ENCODE data around the gene LRP1B. TPM values are rescaled to one million over a fixed set of nuclear protein-coding genes. Genes with fewer than 3 reads are reported as not detected.

LRP1B gene
- total and polyA plus RNA-seq, 5 donors from 2014 or later: not detected

DNA sequence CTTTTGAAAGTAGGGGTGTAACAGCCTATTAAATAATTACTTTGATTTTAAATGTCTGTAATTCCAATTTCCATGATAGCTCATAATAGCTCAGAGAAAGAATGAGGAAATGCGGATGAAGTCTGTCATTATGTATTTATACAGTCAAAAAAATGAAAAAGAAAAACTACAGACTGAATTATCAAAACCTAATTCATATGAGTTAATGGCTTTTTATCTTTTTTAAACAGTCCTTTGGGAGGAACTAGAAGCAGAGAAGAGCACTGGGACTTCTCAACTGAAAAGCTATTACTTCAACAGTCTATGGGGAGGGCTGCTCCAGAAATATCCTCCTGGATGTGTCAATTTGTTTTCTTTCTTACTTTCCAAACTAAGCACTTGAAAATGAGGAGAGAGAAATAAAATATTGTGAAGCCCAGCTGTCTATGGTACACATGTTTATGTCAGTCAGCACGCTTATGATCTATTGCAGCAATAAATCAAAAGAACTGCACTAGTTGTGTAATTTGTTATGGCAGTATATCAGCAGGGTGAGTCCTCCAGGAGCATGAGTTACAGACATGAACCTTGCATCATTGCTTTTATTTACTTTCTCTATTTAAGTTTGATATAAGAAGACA, 1550.2 kb downstream of the LRP1B start:
- no peaks in the 10 kb centered on the region for H3K36me3 Mint-ChIP-seq
- H3K4me1 Mint-ChIP-seq: no peaks in the 10 kb centered on the region
- no peak for DNase-seq
- H3K27me3 ChIP-seq (ENCODE audit: control insufficient read depth, insufficient read depth, low read length): no peaks in the 10 kb centered on the region
- no peaks in the 10 kb centered on the region for H3K4me1 ChIP-seq (ENCODE audit: control insufficient read depth, insufficient read depth, low read length, poor library complexity, severe bottlenecking)
- peaks cover 4% of the 10 kb centered on the region in 2 experiments for H3K9me3 ChIP-seq (ENCODE audit: control insufficient read depth in 2 of 2, low read length in 2 of 2)
- H3K27me3 Mint-ChIP-seq: no peaks in the 10 kb centered on the region
- ATAC-seq (ENCODE audit: low read depth in 2 of 2): no peak
- H3K27ac ChIP-seq (ENCODE audit: insufficient read depth, low read length, poor library complexity, severe bottlenecking): no peak overlapping the region
- H3K9me3 Mint-ChIP-seq: peaks cover 2 to 24% (median 7%) of the 10 kb centered on the region in 7 donors
- no peaks in the 10 kb centered on the region for H3K36me3 ChIP-seq (ENCODE audit: control insufficient read depth, insufficient read depth, low read length)
- H3K4me3 Mint-ChIP-seq: no peak overlapping the region
- H3K27ac Mint-ChIP-seq: no peak overlapping the region
- H3K4me3 ChIP-seq (ENCODE audit: low read depth, low read length): no peak overlapping the region

DNA sequence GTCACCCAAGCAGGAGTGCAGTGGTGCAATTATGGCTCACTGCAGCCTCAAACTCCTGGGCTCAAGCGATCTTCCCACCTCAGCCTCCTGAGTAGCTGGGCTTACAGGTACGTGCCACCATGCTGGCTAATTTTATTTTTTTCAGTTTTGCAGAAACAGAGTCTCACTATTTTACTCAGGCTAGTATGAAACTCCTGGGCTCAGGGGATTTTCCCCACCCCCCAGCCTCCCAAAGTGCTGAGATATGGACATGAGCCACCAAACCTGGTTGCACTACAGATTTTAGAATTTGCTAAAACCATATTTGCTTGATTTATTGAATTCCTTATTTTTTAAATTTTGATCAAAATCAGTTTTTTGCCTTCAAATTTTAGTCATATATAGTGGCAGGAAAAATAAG, 1553.4 kb downstream of the LRP1B start:
- no peak overlapping the region for H3K4me3 Mint-ChIP-seq
- H3K27ac Mint-ChIP-seq: no peak overlapping the region
- peaks cover 2 to 34% (median 10%) of the 10 kb centered on the region in 7 donors for H3K9me3 Mint-ChIP-seq

DNA sequence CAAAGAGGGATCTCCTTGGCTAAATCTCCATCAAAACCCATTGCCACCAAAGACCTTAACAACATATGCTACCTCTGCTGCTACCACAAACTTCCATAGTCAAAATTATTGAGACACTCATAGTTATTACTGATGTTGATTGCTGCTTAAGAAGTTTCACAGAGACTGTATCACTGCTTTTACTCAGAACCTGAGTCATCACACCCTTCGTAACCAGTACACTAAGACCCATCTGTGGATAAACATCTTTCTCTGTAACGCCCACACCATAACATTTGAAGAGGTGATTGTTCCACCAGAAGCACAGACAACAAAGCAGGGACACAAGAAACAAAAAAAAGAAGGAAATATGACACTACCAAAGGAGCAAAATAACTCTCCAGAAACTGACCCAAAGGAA, 1563.1 kb downstream of the LRP1B start:
- Mint-ChIP-seq H3K4me1 (no peaks in the 10 kb centered on the region), H3K36me3 (no peaks in the 10 kb centered on the region), H3K27ac (no peak overlapping the region), H3K9me3 (peaks cover 0 to 36% (median 2%) of the 10 kb centered on the region in 7 donors), H3K4me3 (no peak overlapping the region), H3K27me3 (no peaks in the 10 kb centered on the region)
- Histone ChIP-seq H3K4me3 (ENCODE audit: low read depth, low read length) (no peak overlapping the region), H3K36me3 (ENCODE audit: control insufficient read depth, insufficient read depth, low read length) (no peaks in the 10 kb centered on the region), H3K27ac (ENCODE audit: insufficient read depth, low read length, poor library complexity, severe bottlenecking) (no peak overlapping the region), H3K27me3 (ENCODE audit: control insufficient read depth, insufficient read depth, low read length) (no peaks in the 10 kb centered on the region), H3K9me3 (ENCODE audit: control insufficient read depth in 2 of 2, low read length in 2 of 2) (peaks cover 5 to 10% of the 10 kb centered on the region in 2 experiments), H3K4me1 (ENCODE audit: control insufficient read depth, insufficient read depth, low read length, poor library complexity, severe bottlenecking) (no peaks in the 10 kb centered on the region)
- ATAC-seq (ENCODE audit: low read depth in 2 of 2) (no peak), DNase-seq (no peak)

More for the DNA sequence above, 1553.4 kb downstream of the LRP1B start:
- Histone ChIP-seq H3K27me3 (ENCODE audit: control insufficient read depth, insufficient read depth, low read length) (no peaks in the 10 kb centered on the region), H3K4me3 (ENCODE audit: low read depth, low read length) (no peak overlapping the region), H3K4me1 (ENCODE audit: control insufficient read depth, insufficient read depth, low read length, poor library complexity, severe bottlenecking) (no peaks in the 10 kb centered on the region), H3K27ac (ENCODE audit: insufficient read depth, low read length, poor library complexity, severe bottlenecking) (no peak overlapping the region), H3K36me3 (ENCODE audit: control insufficient read depth, insufficient read depth, low read length) (no peaks in the 10 kb centered on the region), H3K9me3 (ENCODE audit: control insufficient read depth in 2 of 2, low read length in 2 of 2) (peaks cover 0 to 4% of the 10 kb centered on the region in 2 experiments)
- no peaks in the 10 kb centered on the region for H3K4me1 Mint-ChIP-seq
- DNase-seq (no peak), ATAC-seq (ENCODE audit: low read depth in 2 of 2) (no peak)
- no peaks in the 10 kb centered on the region for H3K36me3 Mint-ChIP-seq
- H3K27me3 Mint-ChIP-seq: no peaks in the 10 kb centered on the region

DNA sequence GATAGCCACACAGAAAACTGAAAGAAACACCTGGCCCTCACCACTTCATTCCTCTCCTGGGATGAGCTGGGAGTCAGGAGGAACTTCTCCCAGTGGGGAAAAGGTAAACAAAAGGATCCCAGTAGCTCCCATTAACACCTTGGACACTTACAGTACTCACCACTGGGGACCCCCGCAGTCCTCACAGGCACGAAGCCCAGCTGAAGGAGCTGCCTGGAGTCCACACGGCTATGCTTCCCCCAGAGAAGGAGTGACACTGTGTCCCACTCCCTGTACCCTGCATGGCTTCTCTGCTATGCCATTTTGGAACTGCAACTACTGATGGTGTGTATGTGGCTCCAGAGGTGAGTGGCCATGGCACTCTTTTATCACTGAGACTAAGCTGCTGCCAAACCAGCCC, 1565.1 kb downstream of the LRP1B start:
- Mint-ChIP-seq H3K4me3 (no peak overlapping the region), H3K27me3 (no peaks in the 10 kb centered on the region), H3K4me1 (no peaks in the 10 kb centered on the region), H3K36me3 (no peaks in the 10 kb centered on the region), H3K27ac (no peak overlapping the region), H3K9me3 (peaks cover 0 to 34% (median 0%) of the 10 kb centered on the region in 7 donors)
- Histone ChIP-seq H3K9me3 (ENCODE audit: control insufficient read depth in 2 of 2, low read length in 2 of 2) (peaks cover 5 to 10% of the 10 kb centered on the region in 2 experiments), H3K4me3 (ENCODE audit: low read depth, low read length) (no peak overlapping the region), H3K4me1 (ENCODE audit: control insufficient read depth, insufficient read depth, low read length, poor library complexity, severe bottlenecking) (no peaks in the 10 kb centered on the region), H3K36me3 (ENCODE audit: control insufficient read depth, insufficient read depth, low read length) (no peaks in the 10 kb centered on the region), H3K27ac (ENCODE audit: insufficient read depth, low read length, poor library complexity, severe bottlenecking) (no peak overlapping the region), H3K27me3 (ENCODE audit: control insufficient read depth, insufficient read depth, low read length) (no peaks in the 10 kb centered on the region)
- DNase-seq (no peak), ATAC-seq (ENCODE audit: low read depth in 2 of 2) (no peak)

DNA sequence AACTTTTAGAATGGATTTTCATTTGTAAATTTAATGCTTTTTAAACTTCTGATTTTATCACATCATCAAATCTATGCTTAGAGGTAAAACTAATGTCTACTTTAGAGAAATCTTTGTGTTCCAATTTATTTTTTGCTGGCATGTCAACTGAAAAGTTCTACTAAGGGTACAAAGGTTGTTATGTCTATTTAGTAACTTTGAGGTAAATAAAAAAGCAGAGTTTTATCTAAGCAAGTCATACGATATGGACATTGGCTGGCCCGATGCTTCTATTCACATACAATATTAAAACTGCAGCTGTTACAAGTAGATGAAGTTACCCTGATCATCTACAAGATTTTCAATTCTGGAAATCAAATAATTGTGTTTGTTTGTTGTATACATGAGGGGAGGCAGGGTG, 1575.1 kb downstream of the LRP1B start:
- no peaks in the 10 kb centered on the region for H3K27me3 ChIP-seq (ENCODE audit: control insufficient read depth, insufficient read depth, low read length)
- Mint-ChIP-seq H3K27ac (no peak overlapping the region), H3K4me3 (no peak overlapping the region), H3K4me1 (no peaks in the 10 kb centered on the region), H3K9me3 (peaks cover 0 to 22% (median 7%) of the 10 kb centered on the region in 7 donors), H3K36me3 (no peaks in the 10 kb centered on the region), H3K27me3 (no peaks in the 10 kb centered on the region)
- ATAC-seq (ENCODE audit: low read depth in 2 of 2): no peak
- no peaks in the 10 kb centered on the region for H3K4me1 ChIP-seq (ENCODE audit: control insufficient read depth, insufficient read depth, low read length, poor library complexity, severe bottlenecking)
- DNase-seq: no peak
- H3K9me3 ChIP-seq (ENCODE audit: control insufficient read depth in 2 of 2, low read length in 2 of 2): peaks cover 4 to 5% of the 10 kb centered on the region in 2 experiments
- H3K27ac ChIP-seq (ENCODE audit: insufficient read depth, low read length, poor library complexity, severe bottlenecking): no peak overlapping the region
- H3K4me3 ChIP-seq (ENCODE audit: low read depth, low read length): no peak overlapping the region
- no peaks in the 10 kb centered on the region for H3K36me3 ChIP-seq (ENCODE audit: control insufficient read depth, insufficient read depth, low read length)

DNA sequence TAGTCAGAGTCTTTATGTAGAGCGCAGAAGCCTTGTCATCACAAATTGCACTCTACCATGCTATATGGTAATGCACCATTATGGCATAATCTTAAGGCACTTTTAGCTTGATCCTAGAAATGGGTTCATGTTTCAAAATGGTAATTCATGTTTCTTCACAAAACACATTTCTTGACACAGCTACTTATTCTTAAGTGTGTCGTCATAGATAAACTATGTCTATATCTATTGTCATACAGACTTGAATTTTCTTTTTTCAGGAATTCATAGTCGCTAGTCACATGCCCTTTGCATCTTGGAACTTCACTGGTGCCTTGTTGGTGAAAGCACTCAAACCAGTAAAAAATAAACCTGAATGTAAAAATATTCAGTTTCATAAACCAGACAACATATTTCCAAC, 1578.2 kb downstream of the LRP1B start:
- H3K4me3 ChIP-seq (ENCODE audit: low read depth, low read length): no peak overlapping the region
- no peak overlapping the region for H3K27ac ChIP-seq (ENCODE audit: insufficient read depth, low read length, poor library complexity, severe bottlenecking)
- no peak for ATAC-seq (ENCODE audit: low read depth in 2 of 2)
- Mint-ChIP-seq H3K36me3 (no peaks in the 10 kb centered on the region), H3K27me3 (no peaks in the 10 kb centered on the region), H3K4me1 (no peaks in the 10 kb centered on the region), H3K27ac (no peak overlapping the region), H3K9me3 (peaks cover 0 to 18% (median 5%) of the 10 kb centered on the region in 7 donors), H3K4me3 (no peak overlapping the region)
- no peak for DNase-seq
- no peaks in the 10 kb centered on the region for H3K4me1 ChIP-seq (ENCODE audit: control insufficient read depth, insufficient read depth, low read length, poor library complexity, severe bottlenecking)
- no peaks in the 10 kb centered on the region for H3K27me3 ChIP-seq (ENCODE audit: control insufficient read depth, insufficient read depth, low read length)
- peaks cover 4 to 5% of the 10 kb centered on the region in 2 experiments for H3K9me3 ChIP-seq (ENCODE audit: control insufficient read depth in 2 of 2, low read length in 2 of 2)
- H3K36me3 ChIP-seq (ENCODE audit: control insufficient read depth, insufficient read depth, low read length): no peaks in the 10 kb centered on the region

DNA sequence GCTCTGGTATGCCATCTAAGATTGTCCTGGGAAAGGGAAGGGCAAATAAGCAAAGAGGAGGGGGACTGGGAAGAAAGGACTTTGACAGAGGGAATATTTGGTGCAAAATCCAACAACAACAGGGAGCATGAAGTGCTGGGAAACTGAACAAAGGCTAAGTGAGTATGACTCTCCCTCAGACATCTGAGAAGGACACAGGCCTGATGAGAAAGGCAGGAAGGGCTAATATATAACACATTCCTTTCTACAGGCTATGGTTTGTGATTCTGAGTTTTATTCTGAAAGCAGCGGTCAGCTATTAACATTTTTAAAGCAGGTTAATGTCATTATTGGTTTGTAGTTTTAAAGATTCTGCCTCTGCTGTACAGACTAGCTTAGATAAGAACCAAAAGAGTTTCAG, 1579.5 kb downstream of the LRP1B start:
- Histone ChIP-seq H3K36me3 (ENCODE audit: control insufficient read depth, insufficient read depth, low read length) (no peaks in the 10 kb centered on the region), H3K27me3 (ENCODE audit: control insufficient read depth, insufficient read depth, low read length) (no peaks in the 10 kb centered on the region), H3K4me1 (ENCODE audit: control insufficient read depth, insufficient read depth, low read length, poor library complexity, severe bottlenecking) (no peaks in the 10 kb centered on the region), H3K9me3 (ENCODE audit: control insufficient read depth in 2 of 2, low read length in 2 of 2) (peaks cover 2 to 5% of the 10 kb centered on the region in 2 experiments), H3K27ac (ENCODE audit: insufficient read depth, low read length, poor library complexity, severe bottlenecking) (no peak overlapping the region), H3K4me3 (ENCODE audit: low read depth, low read length) (no peak overlapping the region)
- Mint-ChIP-seq H3K27me3 (no peaks in the 10 kb centered on the region), H3K4me3 (no peak overlapping the region), H3K9me3 (peaks cover 0 to 19% (median 6%) of the 10 kb centered on the region in 7 donors), H3K36me3 (no peaks in the 10 kb centered on the region), H3K27ac (no peak overlapping the region), H3K4me1 (no peaks in the 10 kb centered on the region)
- DNase-seq (no peak), ATAC-seq (ENCODE audit: low read depth in 2 of 2) (no peak)

DNA sequence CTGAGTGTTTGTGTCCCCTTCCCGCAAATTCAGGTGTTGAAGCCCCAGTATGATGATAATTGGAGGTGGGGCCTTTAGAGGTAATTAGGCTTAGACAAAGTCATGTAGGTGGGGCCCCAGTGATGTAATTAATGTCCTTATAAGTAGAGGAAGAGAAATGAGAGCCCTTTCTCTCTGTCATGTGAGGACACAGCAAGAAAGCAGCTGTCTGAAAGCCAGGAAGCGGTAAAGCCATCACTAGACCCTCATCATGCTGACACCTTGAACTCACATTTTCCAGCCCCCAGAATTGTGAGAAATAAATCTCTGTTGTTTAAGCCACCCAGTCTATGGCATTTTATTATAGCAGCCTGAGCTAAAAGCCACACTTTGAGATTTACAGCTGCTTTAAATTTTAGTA, 1580.0 kb downstream of the LRP1B start:
- H3K27ac ChIP-seq (ENCODE audit: insufficient read depth, low read length, poor library complexity, severe bottlenecking): no peak overlapping the region

More for the DNA sequence above, 1580.0 kb downstream of the LRP1B start:
- Histone ChIP-seq H3K4me3 (ENCODE audit: low read depth, low read length) (no peak overlapping the region), H3K9me3 (ENCODE audit: control insufficient read depth in 2 of 2, low read length in 2 of 2) (peaks cover 2 to 5% of the 10 kb centered on the region in 2 experiments), H3K36me3 (ENCODE audit: control insufficient read depth, insufficient read depth, low read length) (no peaks in the 10 kb centered on the region), H3K27me3 (ENCODE audit: control insufficient read depth, insufficient read depth, low read length) (no peaks in the 10 kb centered on the region), H3K4me1 (ENCODE audit: control insufficient read depth, insufficient read depth, low read length, poor library complexity, severe bottlenecking) (no peaks in the 10 kb centered on the region)
- Mint-ChIP-seq H3K27me3 (peaks cover 2% of the 10 kb centered on the region), H3K27ac (no peak overlapping the region), H3K4me3 (no peak overlapping the region), H3K9me3 (peaks cover 0 to 21% (median 8%) of the 10 kb centered on the region in 7 donors), H3K36me3 (no peaks in the 10 kb centered on the region), H3K4me1 (no peaks in the 10 kb centered on the region)
- DNase-seq: no peak
- ATAC-seq (ENCODE audit: low read depth in 2 of 2): no peak

Measured in CD4-positive, CD25-positive, alpha-beta regulatory T cell (primary cell).